Heart right ventricle (tissue), 16 donors: Measurements from ENCODE around the gene TMEM161A. TPM values are rescaled to one million over a fixed set of nuclear protein-coding genes. Genes with fewer than 3 reads are reported as not detected.
"Not testable (repeated sequence)": the region's sequence is repeated elsewhere in the genome, so short reads cannot be mapped to it uniquely, and the experiment has no call there.

Experiments used
- ATAC-seq, 8 donors: fragments of 200-7000 bp; cut with Tn5 transposase; one replicate each; pipeline ENCODE4 v1.9.1; 2020; ENCODE audit warnings: mild to moderate bottlenecking in 8 of 8, moderate library complexity in 8 of 8, moderate number of reproducible peaks in 1 of 8
- DNase-seq, 2 donors: peaks; one replicate each; pipeline ENCODE4 v3.0.0-alpha.2; 2020
- H3K27ac ChIP-seq, 10 donors: fragments of 200-600 bp; sonication (generic) in 2 of 10; one replicate each; pipeline versions ENCODE4 v1.5.0 to v1.8.0; 2020 to 2022; ENCODE audit warnings: mild to moderate bottlenecking in 3 of 10
- H3K27me3 ChIP-seq, 7 donors: fragments of 200-600 bp; one replicate each; pipeline ENCODE4 v1.8.0; 2021 to 2022; ENCODE audit warnings: mild to moderate bottlenecking in 2 of 7
- H3K36me3 ChIP-seq, 9 donors: fragments of 200-600 bp; sonication (generic) in 1 of 9; one replicate each; pipeline versions ENCODE4 v1.5.0 to v1.8.0; 2020 to 2022; ENCODE audit warnings: mild to moderate bottlenecking in 2 of 9
- H3K4me1 ChIP-seq, 9 donors: fragments of 200-600 bp; sonication (generic) in 1 of 9; one replicate each; pipeline versions ENCODE4 v1.5.0 to v1.8.0; 2020 to 2022; ENCODE audit warnings: mild to moderate bottlenecking in 4 of 9
- H3K4me3 ChIP-seq, 10 donors: fragments of 200-600 bp; sonication (generic) in 2 of 10; one replicate each; pipeline versions ENCODE4 v1.5.0 to v1.8.0; 2020 to 2022; ENCODE audit warnings: mild to moderate bottlenecking in 7 of 10, moderate library complexity in 2 of 10
- H3K9me3 ChIP-seq, 11 donors: fragments of 200-600 bp in 10 of 11; sonication (generic) in 2 of 11; one replicate each; pipeline versions ENCODE4 v1.5.0 to v1.8.0; 2013 to 2022; ENCODE audit warnings: mild to moderate bottlenecking in 2 of 11, control low read depth in 1 of 11, moderate library complexity in 1 of 11
- WGBS, 2 donors: extraction: QIAGEN DNeasy Blood & Tissue Kit; methylation state at CpG; one replicate each; pipeline ENCODE4 v1.1.7; 2013; ENCODE audit warnings: inconsistent platforms in 1 of 2; 5-methylcytosine and 5-hydroxymethylcytosine counted together
- intact Hi-C, 10 donors: fragments of 100-400 bp; cut with DNase I; formaldehyde crosslinking; loops; one replicate each; pipeline versions ENCODE4 v1.11.1 to v1.14.2; 2022
- polyA plus RNA-seq, 2 donors: library from polyadenylated mRNA; stranded (reverse); fragments of 200-250 nt; gene quantifications; one replicate each; pipeline ENCODE4 v1.2.3, GENCODE V29; 2013
- total RNA-seq, 10 donors: library from RNA; stranded (reverse); fragmentation: NEBNext Ultra II Directional in 3 of 10; extraction: Animal tissue kit (Norgen Biotek cat#: 25700) in 3 of 10; gene quantifications; one replicate each; pipeline versions ENCODE4 v1.2.1 to v1.2.4, GENCODE V29; 2021 to 2023
- TF ChIP-seq, protein P1 (sequence below), 9 donors: fragments of 200-600 bp; sonication (generic) in 2 of 9; IDR thresholded peaks; one replicate each; pipeline versions ENCODE4 v1.5.0 to v1.8.0; 2021 to 2022; ENCODE audit warnings: antibody characterized with exemption in 9 of 9, mild to moderate bottlenecking in 5 of 9, moderate library complexity in 1 of 9
- donor health status: Arrhythmogenic right ventricular cardiomyopathy.
- donor health status: ischemic (EF 13 %, LVEDD 7.1; RV severe dilation, severe dysfunction).
- donor health status: healthy with polysubstance abuse.
- donor health status: DM: no; HTN: yes; CAD: no.
- donor health status: DM: no; HTN: no; CAD: no.
- donor health status: ischemic (EF 25% LVEDD 6.9; RV normal size, moderate dysfunction).
- donor health status: ischemic (EF 25% LVEDD 5.7; RV mildly dilated, moderate dysfunction).
- donor health status: healthy.
- donor health status: DM: yes; HTN: yes; CAD: no.
- donor health status: Ischemic cardiomyopathy.
- donor health status: ischemic (EF 35%, LVEDD 5.7; RV mildly dilated, moderate dysfunction).
- donor health status: nonischemic (EF 11% LVEDD 7.7; RV severe dilation, severe dysfunction).
- donor health status: DM: yes; HTN: yes; CAD: no.
- donor health status: PGD.
- donor health status: ischemic (EF 29% LVEDD 5.4; RV normal size, mild dysfunction).
- donor health status: nonischemic (EF 23%, LVEDD 6.1; RV moderate dilation, normal function).

The TMEM161A gene
- total and polyA plus RNA-seq, 12 donors, result 11.4 to 27.9 (median 22.1) TPM

GRCh38 chr19:19154768-19155494 is 16.7 kb upstream of the TMEM161A start:
- intact Hi-C loops, result no loop called here
- DNase-seq (no peak), ATAC-seq (no peak)
- 87 to 94% methylated on average over 6 of the region's 6 CpGs for WGBS, 2 donors
- no peak overlapping the region for H3K27ac ChIP-seq
- peaks cover 0 to 10% (median 0%) of the 10 kb centered on the region in 11 donors for H3K9me3 ChIP-seq
- H3K4me1 ChIP-seq, result no peaks in the 10 kb centered on the region
- peaks cover 0 to 17% (median 0%) of the 10 kb centered on the region in 9 donors for H3K36me3 ChIP-seq
- no peak overlapping the region for H3K4me3 ChIP-seq
- TF ChIP-seq, protein P1, sequence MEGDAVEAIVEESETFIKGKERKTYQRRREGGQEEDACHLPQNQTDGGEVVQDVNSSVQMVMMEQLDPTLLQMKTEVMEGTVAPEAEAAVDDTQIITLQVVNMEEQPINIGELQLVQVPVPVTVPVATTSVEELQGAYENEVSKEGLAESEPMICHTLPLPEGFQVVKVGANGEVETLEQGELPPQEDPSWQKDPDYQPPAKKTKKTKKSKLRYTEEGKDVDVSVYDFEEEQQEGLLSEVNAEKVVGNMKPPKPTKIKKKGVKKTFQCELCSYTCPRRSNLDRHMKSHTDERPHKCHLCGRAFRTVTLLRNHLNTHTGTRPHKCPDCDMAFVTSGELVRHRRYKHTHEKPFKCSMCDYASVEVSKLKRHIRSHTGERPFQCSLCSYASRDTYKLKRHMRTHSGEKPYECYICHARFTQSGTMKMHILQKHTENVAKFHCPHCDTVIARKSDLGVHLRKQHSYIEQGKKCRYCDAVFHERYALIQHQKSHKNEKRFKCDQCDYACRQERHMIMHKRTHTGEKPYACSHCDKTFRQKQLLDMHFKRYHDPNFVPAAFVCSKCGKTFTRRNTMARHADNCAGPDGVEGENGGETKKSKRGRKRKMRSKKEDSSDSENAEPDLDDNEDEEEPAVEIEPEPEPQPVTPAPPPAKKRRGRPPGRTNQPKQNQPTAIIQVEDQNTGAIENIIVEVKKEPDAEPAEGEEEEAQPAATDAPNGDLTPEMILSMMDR (IDR thresholded peaks at IDR 0.05), result no peak
- H3K27me3 ChIP-seq, result peaks cover 0 to 4% (median 0%) of the 10 kb centered on the region in 7 donors

DNA sequence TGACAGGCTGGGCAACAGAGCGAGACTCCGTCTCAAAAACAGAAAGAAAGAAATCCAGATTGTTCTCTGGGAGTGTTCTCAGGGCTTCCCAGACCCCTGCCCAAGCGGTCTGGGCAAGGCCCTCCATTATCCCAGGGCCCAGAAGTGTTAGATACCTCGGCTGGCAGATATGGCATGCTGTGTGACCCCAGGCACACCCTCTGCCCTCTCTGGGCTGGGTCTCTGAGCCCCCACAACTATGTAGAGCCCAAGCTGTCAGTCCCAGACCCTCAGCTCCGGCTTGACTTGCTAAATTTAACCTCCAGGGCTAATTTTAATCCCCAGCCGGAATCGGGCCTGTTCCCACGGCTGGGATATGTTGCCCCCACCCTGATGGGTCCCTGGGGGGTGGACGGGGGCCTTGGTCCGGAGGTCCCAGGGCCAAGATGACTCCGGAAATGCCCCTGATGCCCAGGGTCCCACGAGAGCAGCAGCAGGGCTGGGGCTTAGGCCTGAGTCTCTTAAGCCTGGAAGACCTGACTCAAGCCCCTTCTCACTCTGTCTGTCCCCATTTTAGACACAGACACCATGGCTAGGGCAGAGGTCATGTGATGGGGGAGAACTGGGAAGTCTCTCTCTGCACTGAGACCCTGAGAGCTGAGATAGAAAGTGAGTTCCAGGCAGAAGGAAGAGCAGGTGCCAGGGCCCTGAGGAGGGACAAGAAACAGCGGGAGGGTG is 14.5 kb upstream of the TMEM161A start:
- no peak overlapping the region for H3K4me3 ChIP-seq
- H3K4me1 ChIP-seq, result no peaks in the 10 kb centered on the region
- H3K36me3 ChIP-seq, result peaks cover 0 to 32% (median 6%) of the 10 kb centered on the region in 9 donors
- H3K27me3 ChIP-seq, result no peaks in the 10 kb centered on the region
- WGBS, 2 donors, result 63 to 66% methylated on average over 13 of the region's 13 CpGs
- DNase-seq (peak in 1 of 2 donors; percentile 36), ATAC-seq (peak in 7 of 8 donors; percentile 33 to 62 (median 52))
- TF ChIP-seq, protein P1 (IDR thresholded peaks at IDR 0.05), result no peak
- intact Hi-C loops, result no loop called here
- peaks cover 0 to 10% (median 0%) of the 10 kb centered on the region in 11 donors for H3K9me3 ChIP-seq
- peak overlapping the region in 4 of 10 donors; percentile 6 to 50 (median 18) for H3K27ac ChIP-seq

- Histone ChIP-seq H3K36me3 (peaks cover 0 to 36% (median 3%) of the 10 kb centered on the region in 9 donors), H3K9me3 (peaks cover 0 to 13% (median 0%) of the 10 kb centered on the region in 11 donors), H3K27ac (no peak overlapping the region), H3K27me3 (no peaks in the 10 kb centered on the region), H3K4me3 (no peak overlapping the region), H3K4me1 (no peaks in the 10 kb centered on the region)
- DNase-seq (no peak), ATAC-seq (no peak)
- TF ChIP-seq, protein P1 (IDR thresholded peaks at IDR 0.05), result no peak
- intact Hi-C loops, result no loop called here
- 80 to 83% methylated on average over 11 of the region's 11 CpGs for WGBS, 2 donors
Measured at GRCh38 chr19:19151418-19151817, 13.1 kb upstream of the TMEM161A start.

DNA sequence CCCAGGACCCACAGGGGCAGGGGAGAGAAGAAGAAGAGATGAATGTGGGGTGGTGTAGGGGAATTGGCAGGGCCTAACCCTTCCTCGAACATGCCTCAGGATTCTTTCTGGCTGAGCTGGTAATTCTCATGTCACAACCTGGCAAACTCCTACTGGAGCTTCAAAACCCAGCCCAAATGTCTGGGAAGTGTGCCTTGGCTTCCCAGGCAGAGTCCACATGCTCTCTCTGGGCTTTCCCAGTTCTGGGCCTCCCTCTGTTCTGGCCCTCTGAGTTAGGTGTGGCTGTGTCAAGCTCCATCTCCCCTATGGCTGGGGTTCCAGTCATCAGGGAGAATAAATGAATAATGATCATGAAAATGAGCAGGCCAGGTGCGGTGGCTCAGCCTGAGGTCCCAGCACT is 11.2 kb upstream of the TMEM161A start:
- peaks cover 0 to 9% (median 4%) of the 10 kb centered on the region in 9 donors for H3K4me1 ChIP-seq
- DNase-seq, result no peak
- ATAC-seq, result no peak
- intact Hi-C loops, result loop anchor here in 4 of 10 donors (5.0 to 10.0 kb wide), 4 partner anchors 73 to 195 kb away; no protein-coding TSS in a partner anchor
- H3K9me3 ChIP-seq, result peaks cover 0 to 4% (median 0%) of the 10 kb centered on the region in 11 donors
- 94 to 95% methylated on average over 2 of the region's 2 CpGs for WGBS, 2 donors
- H3K4me3 ChIP-seq, result no peak overlapping the region
- TF ChIP-seq, protein P1 (IDR thresholded peaks at IDR 0.05), result no peak
- no peak overlapping the region for H3K27ac ChIP-seq
- no peaks in the 10 kb centered on the region for H3K27me3 ChIP-seq
- peaks cover 0 to 33% (median 0%) of the 10 kb centered on the region in 9 donors for H3K36me3 ChIP-seq

DNA sequence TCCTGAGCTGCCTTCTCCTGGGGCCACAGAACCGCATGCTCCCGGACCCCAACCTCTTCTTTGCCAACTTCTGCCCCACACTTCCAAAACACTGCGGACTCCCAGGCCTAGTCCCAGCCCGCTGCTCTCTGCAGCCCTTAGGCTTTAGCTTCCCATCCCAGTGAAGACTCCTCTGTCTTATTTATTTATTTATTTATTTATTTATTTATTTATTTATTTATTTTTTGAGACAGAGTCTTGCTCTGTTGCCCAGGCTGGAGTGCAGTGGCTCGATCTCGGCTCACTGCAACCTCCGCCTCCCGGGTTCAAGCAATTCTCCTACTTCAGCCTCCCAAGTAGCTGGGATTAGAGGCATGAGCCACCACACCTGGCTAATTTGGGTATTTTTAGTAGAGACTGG is 10.2 kb upstream of the TMEM161A start:
- intact Hi-C loops, result loop anchor here in 4 of 10 donors (5.0 to 10.0 kb wide), 4 partner anchors 74 to 196 kb away; no protein-coding TSS in a partner anchor
- not testable (repeated sequence) for DNase-seq

More for the DNA sequence above, 10.2 kb upstream of the TMEM161A start:
- peaks cover 0 to 33% (median 0%) of the 10 kb centered on the region in 9 donors for H3K36me3 ChIP-seq
- H3K27ac ChIP-seq, ATAC-seq, H3K9me3 ChIP-seq, H3K4me3 ChIP-seq, H3K27me3 ChIP-seq, H3K4me1 ChIP-seq: not testable (repeated sequence)
- 97% methylated on average over 8 of the region's 8 CpGs for WGBS, 2 donors
